GM12878 (cell line): ENCODE results near the gene RNU2-1.

ENCODE experiments used
- DPF2 ChIP-seq: fragments of 450-650 bp; IDR thresholded peaks from 2 replicates; pipeline ENCODE4 v1.6.1; 2017; ENCODE audit warnings: mild to moderate bottlenecking
- EP300 ChIP-seq, 2 experiments: fragments of 150-350 bp in 1 of 2; IDR thresholded peaks; 2 replicates each; pipeline ENCODE4 v1.6.1; 2011 to 2012; ENCODE audit warnings: low read depth in 2 of 2, low read length in 2 of 2, borderline replicate concordance in 1 of 2, improper control_type of control experiment in 1 of 2, inconsistent platforms in 1 of 2; ENCODE audit not compliant: control insufficient read depth in 1 of 2
- FOXK2 ChIP-seq: fragments of 450-650 bp; IDR thresholded peaks from 2 replicates; pipeline ENCODE4 v1.6.1; 2017; ENCODE audit warnings: mild to moderate bottlenecking, moderate library complexity
- HCFC1 ChIP-seq: fragments of 150-350 bp; IDR thresholded peaks from 2 replicates; pipeline ENCODE4 v1.6.1; 2014; ENCODE audit warnings: low read length
- HDAC2 ChIP-seq: fragments of 200-600 bp; sonication (generic); IDR thresholded peaks from 2 replicates; pipeline ENCODE4 v1.6.1; 2017
- KAT2A ChIP-seq: conservative IDR thresholded peaks from 2 replicates; pipeline ENCODE4 v1.6.1; 2011; ENCODE audit warnings: low read depth, low read length; ENCODE audit not compliant: control insufficient read depth
- MXI1 ChIP-seq: fragments of 150-350 bp; IDR thresholded peaks from 2 replicates; pipeline ENCODE4 v1.6.1; 2011; ENCODE audit warnings: low read depth, mild to moderate bottlenecking, inconsistent platforms, low read length, improper control_type of control experiment
- NRF1 ChIP-seq: conservative IDR thresholded peaks from 2 replicates; pipeline ENCODE4 v1.6.1; 2011; ENCODE audit warnings: mild to moderate bottlenecking, low read depth, low read length, improper control_type of control experiment
- POLR2AphosphoS5 ChIP-seq: IDR thresholded peaks from 2 replicates; pipeline ENCODE4 v1.6.1; 2011; ENCODE audit warnings: mild to moderate bottlenecking, low read length, inconsistent platforms
- ZNF622 ChIP-seq: fragments of 450-650 bp; IDR thresholded peaks from 2 replicates; pipeline ENCODE4 v1.6.1; 2017; ENCODE audit warnings: mild to moderate bottlenecking, inconsistent platforms
- TF ChIP-seq, protein P1 (sequence below): IDR thresholded peaks from 2 replicates; pipeline ENCODE4 v1.6.1; 2012; ENCODE audit warnings: low read depth, low read length, improper control_type of control experiment
- TF ChIP-seq, protein P2 (sequence below): fragments of 450-650 bp; IDR thresholded peaks from 2 replicates; pipeline ENCODE4 v1.6.1; 2016; ENCODE audit warnings: mild to moderate bottlenecking
- TF ChIP-seq, protein P3 (sequence below), 3 experiments: IDR thresholded peaks in 2 of 3; conservative IDR thresholded peaks in 1 of 3; 2 replicates each; pipeline ENCODE4 v1.5.1; 2011; ENCODE audit warnings: low read depth in 3 of 3, low read length in 3 of 3, mild to moderate bottlenecking in 3 of 3, control low read depth in 2 of 3, moderate library complexity in 2 of 3, inconsistent platforms in 1 of 3, mixed read lengths in 1 of 3; ENCODE audit not compliant: control insufficient read depth in 2 of 3, insufficient read depth in 1 of 3; ENCODE audit errors: extremely low read depth in 1 of 3
- TF ChIP-seq, protein P4 (sequence below): fragments of 450-650 bp; IDR thresholded peaks from 2 replicates; pipeline ENCODE4 v1.6.1; 2017; ENCODE audit warnings: mild to moderate bottlenecking, low read depth, inconsistent platforms; ENCODE audit not compliant: poor library complexity, severe bottlenecking

DNA sequence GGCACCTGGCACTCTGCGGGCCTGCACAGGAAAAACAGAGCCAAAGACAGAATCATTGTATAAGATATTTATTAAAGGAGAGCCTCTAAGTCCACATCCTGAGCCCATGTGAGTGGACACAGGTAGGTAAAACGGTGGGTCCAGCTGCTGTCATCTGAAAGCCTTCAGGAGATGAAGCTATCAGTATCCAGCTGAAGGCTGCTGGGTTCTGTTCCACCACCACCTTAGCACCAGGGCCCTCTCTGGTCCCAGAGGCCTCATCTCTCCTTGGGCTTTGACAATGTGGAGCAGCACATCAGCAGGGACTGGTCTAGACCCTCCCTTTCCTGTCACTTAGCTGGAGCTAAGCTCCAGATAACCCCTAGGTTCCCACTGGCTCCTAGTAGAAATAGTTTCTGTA, 14.8 kb downstream of the RNU2-1 start:
- no peak for TF ChIP-seq FOXK2
- no peak for TF ChIP-seq DPF2
- no peak for TF ChIP-seq HDAC2
- TF ChIP-seq EP300 (IDR thresholded peaks at IDR 0.05; ENCODE audit: borderline replicate concordance in 1 of 2, control insufficient read depth in 1 of 2, low read depth in 2 of 2, low read length in 2 of 2) = no peak
- no peak for TF ChIP-seq MXI1
- no peak for TF ChIP-seq POLR2AphosphoS5
- TF ChIP-seq, protein P1, sequence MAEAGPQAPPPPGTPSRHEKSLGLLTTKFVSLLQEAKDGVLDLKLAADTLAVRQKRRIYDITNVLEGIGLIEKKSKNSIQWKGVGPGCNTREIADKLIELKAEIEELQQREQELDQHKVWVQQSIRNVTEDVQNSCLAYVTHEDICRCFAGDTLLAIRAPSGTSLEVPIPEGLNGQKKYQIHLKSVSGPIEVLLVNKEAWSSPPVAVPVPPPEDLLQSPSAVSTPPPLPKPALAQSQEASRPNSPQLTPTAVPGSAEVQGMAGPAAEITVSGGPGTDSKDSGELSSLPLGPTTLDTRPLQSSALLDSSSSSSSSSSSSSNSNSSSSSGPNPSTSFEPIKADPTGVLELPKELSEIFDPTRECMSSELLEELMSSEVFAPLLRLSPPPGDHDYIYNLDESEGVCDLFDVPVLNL = no peak
- TF ChIP-seq, protein P2, sequence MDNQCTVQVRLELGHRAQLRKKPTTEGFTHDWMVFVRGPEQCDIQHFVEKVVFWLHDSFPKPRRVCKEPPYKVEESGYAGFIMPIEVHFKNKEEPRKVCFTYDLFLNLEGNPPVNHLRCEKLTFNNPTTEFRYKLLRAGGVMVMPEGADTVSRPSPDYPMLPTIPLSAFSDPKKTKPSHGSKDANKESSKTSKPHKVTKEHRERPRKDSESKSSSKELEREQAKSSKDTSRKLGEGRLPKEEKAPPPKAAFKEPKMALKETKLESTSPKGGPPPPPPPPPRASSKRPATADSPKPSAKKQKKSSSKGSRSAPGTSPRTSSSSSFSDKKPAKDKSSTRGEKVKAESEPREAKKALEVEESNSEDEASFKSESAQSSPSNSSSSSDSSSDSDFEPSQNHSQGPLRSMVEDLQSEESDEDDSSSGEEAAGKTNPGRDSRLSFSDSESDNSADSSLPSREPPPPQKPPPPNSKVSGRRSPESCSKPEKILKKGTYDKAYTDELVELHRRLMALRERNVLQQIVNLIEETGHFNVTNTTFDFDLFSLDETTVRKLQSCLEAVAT = no peak
- no peak for TF ChIP-seq NRF1
- no peak for TF ChIP-seq ZNF622
- TF ChIP-seq, protein P3, sequence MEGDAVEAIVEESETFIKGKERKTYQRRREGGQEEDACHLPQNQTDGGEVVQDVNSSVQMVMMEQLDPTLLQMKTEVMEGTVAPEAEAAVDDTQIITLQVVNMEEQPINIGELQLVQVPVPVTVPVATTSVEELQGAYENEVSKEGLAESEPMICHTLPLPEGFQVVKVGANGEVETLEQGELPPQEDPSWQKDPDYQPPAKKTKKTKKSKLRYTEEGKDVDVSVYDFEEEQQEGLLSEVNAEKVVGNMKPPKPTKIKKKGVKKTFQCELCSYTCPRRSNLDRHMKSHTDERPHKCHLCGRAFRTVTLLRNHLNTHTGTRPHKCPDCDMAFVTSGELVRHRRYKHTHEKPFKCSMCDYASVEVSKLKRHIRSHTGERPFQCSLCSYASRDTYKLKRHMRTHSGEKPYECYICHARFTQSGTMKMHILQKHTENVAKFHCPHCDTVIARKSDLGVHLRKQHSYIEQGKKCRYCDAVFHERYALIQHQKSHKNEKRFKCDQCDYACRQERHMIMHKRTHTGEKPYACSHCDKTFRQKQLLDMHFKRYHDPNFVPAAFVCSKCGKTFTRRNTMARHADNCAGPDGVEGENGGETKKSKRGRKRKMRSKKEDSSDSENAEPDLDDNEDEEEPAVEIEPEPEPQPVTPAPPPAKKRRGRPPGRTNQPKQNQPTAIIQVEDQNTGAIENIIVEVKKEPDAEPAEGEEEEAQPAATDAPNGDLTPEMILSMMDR (IDR thresholded peaks at IDR 0.05 in 2 of 3, conservative IDR thresholded peaks at IDR 0.05 in 1 of 3; ENCODE audit: control insufficient read depth in 2 of 3, extremely low read depth in 1 of 3, insufficient read depth in 1 of 3, low read depth in 3 of 3, low read length in 3 of 3) = no peak
- no peak for TF ChIP-seq KAT2A
- no peak for TF ChIP-seq HCFC1
- TF ChIP-seq, protein P4, sequence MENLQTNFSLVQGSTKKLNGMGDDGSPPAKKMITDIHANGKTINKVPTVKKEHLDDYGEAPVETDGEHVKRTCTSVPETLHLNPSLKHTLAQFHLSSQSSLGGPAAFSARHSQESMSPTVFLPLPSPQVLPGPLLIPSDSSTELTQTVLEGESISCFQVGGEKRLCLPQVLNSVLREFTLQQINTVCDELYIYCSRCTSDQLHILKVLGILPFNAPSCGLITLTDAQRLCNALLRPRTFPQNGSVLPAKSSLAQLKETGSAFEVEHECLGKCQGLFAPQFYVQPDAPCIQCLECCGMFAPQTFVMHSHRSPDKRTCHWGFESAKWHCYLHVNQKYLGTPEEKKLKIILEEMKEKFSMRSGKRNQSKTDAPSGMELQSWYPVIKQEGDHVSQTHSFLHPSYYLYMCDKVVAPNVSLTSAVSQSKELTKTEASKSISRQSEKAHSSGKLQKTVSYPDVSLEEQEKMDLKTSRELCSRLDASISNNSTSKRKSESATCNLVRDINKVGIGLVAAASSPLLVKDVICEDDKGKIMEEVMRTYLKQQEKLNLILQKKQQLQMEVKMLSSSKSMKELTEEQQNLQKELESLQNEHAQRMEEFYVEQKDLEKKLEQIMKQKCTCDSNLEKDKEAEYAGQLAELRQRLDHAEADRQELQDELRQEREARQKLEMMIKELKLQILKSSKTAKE = no peak
